HEK293 (cell line): Measurements from ENCODE around the gene CBX1.

Experiments
- ELK4 ChIP-seq: IDR thresholded peaks from 2 replicates; pipeline ENCODE4 v1.6.1; 2011; ENCODE audit warnings: mild to moderate bottlenecking, low read depth, low read length, borderline replicate concordance
- KLF1 ChIP-seq: fragments of 450-650 bp; formaldehyde crosslinking; IDR thresholded peaks from 2 replicates; pipeline ENCODE4 v1.5.1; 2016; ENCODE audit warnings: missing biosample characterization, missing genetic modification characterization
- PRDM6 ChIP-seq: fragments of 450-650 bp; formaldehyde crosslinking; IDR thresholded peaks from 2 replicates; pipeline ENCODE4 v1.5.1; 2017; ENCODE audit warnings: missing biosample characterization, missing genetic modification characterization
- YY1 ChIP-seq: fragments of 450-650 bp; formaldehyde crosslinking; IDR thresholded peaks from 2 replicates; pipeline ENCODE4 v1.5.1; 2018; ENCODE audit warnings: missing biosample characterization, missing genetic modification characterization
- ZBTB11 ChIP-seq: fragments of 450-650 bp; formaldehyde crosslinking; conservative IDR thresholded peaks from 2 replicates; pipeline ENCODE4 v1.5.1; 2016; ENCODE audit warnings: low read depth, missing biosample characterization, missing genetic modification characterization
- ZBTB48 ChIP-seq: fragments of 450-650 bp; formaldehyde crosslinking; IDR thresholded peaks from 2 replicates; pipeline ENCODE4 v1.5.1; 2016; ENCODE audit warnings: missing biosample characterization, missing genetic modification characterization
- ZFP3 ChIP-seq: fragments of 450-650 bp; formaldehyde crosslinking; IDR thresholded peaks from 2 replicates; pipeline ENCODE4 v1.5.1; 2016; ENCODE audit warnings: low read depth, missing biosample characterization, missing genetic modification characterization
- ZFP37 ChIP-seq: fragments of 450-650 bp; formaldehyde crosslinking; IDR thresholded peaks from 2 replicates; pipeline ENCODE4 v1.5.1; 2016; ENCODE audit warnings: missing biosample characterization, missing genetic modification characterization
- ZFP69B ChIP-seq: fragments of 450-650 bp; formaldehyde crosslinking; IDR thresholded peaks from 2 replicates; pipeline ENCODE4 v1.5.1; 2016; ENCODE audit warnings: missing biosample characterization, missing genetic modification characterization
- ZNF19 ChIP-seq: fragments of 450-650 bp; formaldehyde crosslinking; IDR thresholded peaks from 2 replicates; pipeline ENCODE4; 2016; ENCODE audit warnings: missing biosample characterization, missing genetic modification characterization, low read depth
- ZNF2 ChIP-seq: fragments of 450-650 bp; formaldehyde crosslinking; IDR thresholded peaks from 2 replicates; pipeline ENCODE4 v1.5.1; 2016; ENCODE audit warnings: missing biosample characterization, missing genetic modification characterization
- ZNF248 ChIP-seq: fragments of 450-650 bp; formaldehyde crosslinking; IDR thresholded peaks from 2 replicates; pipeline ENCODE4 v1.5.1; 2017; ENCODE audit warnings: missing biosample characterization, missing genetic modification characterization
- ZNF324 ChIP-seq: fragments of 450-650 bp; formaldehyde crosslinking; IDR thresholded peaks from 2 replicates; pipeline ENCODE4 v1.5.1; 2016; ENCODE audit warnings: missing biosample characterization, missing genetic modification characterization
- ZNF391 ChIP-seq: fragments of 450-650 bp; formaldehyde crosslinking; IDR thresholded peaks from 2 replicates; pipeline ENCODE4 v1.5.1; 2016; ENCODE audit warnings: low read depth, missing biosample characterization, missing genetic modification characterization, borderline replicate concordance
- ZNF398 ChIP-seq: fragments of 450-650 bp; formaldehyde crosslinking; IDR thresholded peaks from 2 replicates; pipeline ENCODE4 v1.5.1; 2017; ENCODE audit warnings: missing biosample characterization, missing genetic modification characterization
- ZNF423 ChIP-seq: fragments of 450-650 bp; formaldehyde crosslinking; IDR thresholded peaks from 2 replicates; pipeline ENCODE4 v1.5.1; 2016; ENCODE audit warnings: missing biosample characterization, missing genetic modification characterization
- ZNF544 ChIP-seq: fragments of 450-650 bp; formaldehyde crosslinking; IDR thresholded peaks from 2 replicates; pipeline ENCODE4 v1.5.0; 2017; ENCODE audit warnings: missing biosample characterization, missing genetic modification characterization
- ZNF558 ChIP-seq: fragments of 450-650 bp; formaldehyde crosslinking; IDR thresholded peaks from 2 replicates; pipeline ENCODE4 v1.5.1; 2016; ENCODE audit warnings: missing biosample characterization, missing genetic modification characterization
- ZNF580 ChIP-seq: fragments of 450-650 bp; formaldehyde crosslinking; IDR thresholded peaks from 2 replicates; pipeline ENCODE4 v1.5.1; 2016; ENCODE audit warnings: missing biosample characterization, missing genetic modification characterization
- ZNF621 ChIP-seq: fragments of 450-650 bp; formaldehyde crosslinking; IDR thresholded peaks from 2 replicates; pipeline ENCODE4 v1.5.1; 2017; ENCODE audit warnings: missing biosample characterization, missing genetic modification characterization
- ZNF629 ChIP-seq: fragments of 450-650 bp; formaldehyde crosslinking; IDR thresholded peaks from 2 replicates; pipeline ENCODE4 v1.5.1; 2017; ENCODE audit warnings: missing biosample characterization, missing genetic modification characterization
- ZNF645 ChIP-seq: fragments of 450-650 bp; formaldehyde crosslinking; IDR thresholded peaks from 2 replicates; pipeline ENCODE4; 2016; ENCODE audit warnings: missing biosample characterization, missing genetic modification characterization
- ZNF660 ChIP-seq: fragments of 450-650 bp; IDR thresholded peaks from 2 replicates; pipeline ENCODE4 v1.5.1; 2018; ENCODE audit warnings: missing biosample characterization, mild to moderate bottlenecking, missing genetic modification characterization
- ZNF664 ChIP-seq: fragments of 450-650 bp; formaldehyde crosslinking; IDR thresholded peaks from 2 replicates; pipeline ENCODE4 v1.5.1; 2016; ENCODE audit warnings: missing biosample characterization, missing genetic modification characterization
- ZNF837 ChIP-seq: fragments of 450-650 bp; formaldehyde crosslinking; IDR thresholded peaks from 2 replicates; pipeline ENCODE4 v1.5.1; 2016; ENCODE audit warnings: missing biosample characterization, missing genetic modification characterization
- ZSCAN16 ChIP-seq: fragments of 450-650 bp; formaldehyde crosslinking; IDR thresholded peaks from 2 replicates; pipeline ENCODE4 v1.5.1; 2016; ENCODE audit warnings: missing biosample characterization, missing genetic modification characterization
- ZSCAN18 ChIP-seq: fragments of 450-650 bp; formaldehyde crosslinking; IDR thresholded peaks from 2 replicates; pipeline ENCODE4 v1.5.1; 2016; ENCODE audit warnings: missing biosample characterization, missing genetic modification characterization
- ZSCAN30 ChIP-seq: fragments of 450-650 bp; IDR thresholded peaks from 2 replicates; pipeline ENCODE4 v1.5.1; 2018; ENCODE audit warnings: missing biosample characterization, mild to moderate bottlenecking, missing genetic modification characterization, moderate library complexity

Gene CBX1

GRCh38 chr17:48048384-48049126, 52.7 kb downstream of the CBX1 start (continued):
- TF ChIP-seq ZSCAN30 (tag by site-specific recombination) = peak; percentile 82
- TF ChIP-seq ZNF558 (tag by site-specific recombination) = no peak
- 0 out of 2 replicates have a peak, but pooled peaks have one; percentile 13 for TF ChIP-seq ZFP3 (tag by site-specific recombination)
- peak; percentile 24 for TF ChIP-seq ZNF660 (tag by site-specific recombination)
- TF ChIP-seq ZFP69B (tag by site-specific recombination) = no peak; the same call in none of the 2 replicates
- TF ChIP-seq ELK4 = no peak; the same call in 1 of the 2 replicates
- TF ChIP-seq ZNF391 (tag by site-specific recombination) = peak; percentile 21; the same call in 1 of the 2 replicates
- TF ChIP-seq ZNF629 = peak; percentile 35; the same call in 1 of the 2 replicates
- no peak for TF ChIP-seq ZNF19 (tag by site-specific recombination)
- TF ChIP-seq KLF1 (tag by site-specific recombination) = peak; percentile 92
- TF ChIP-seq ZNF398 (tag by site-specific recombination) = peak; percentile 88
- no peak for TF ChIP-seq ZBTB11
- no peak for TF ChIP-seq ZNF621
- no peak for TF ChIP-seq ZNF645 (tag by site-specific recombination)
- peak; percentile 64 for TF ChIP-seq ZNF580 (tag by site-specific recombination)
- peak; percentile 13; the same call in 1 of the 2 replicates for TF ChIP-seq ZNF2 (tag by site-specific recombination)
- TF ChIP-seq ZNF324 = peak; percentile 95
- peak; percentile 67 for TF ChIP-seq ZBTB48 (tag by site-specific recombination)
- TF ChIP-seq PRDM6 (tag by site-specific recombination) = no peak
- 0 out of 2 replicates have a peak, but pooled peaks have one; percentile 48 for TF ChIP-seq ZSCAN16 (tag by site-specific recombination)
- TF ChIP-seq ZNF837 (tag by site-specific recombination) = no peak
- peak; percentile 21; the same call in 1 of the 2 replicates for TF ChIP-seq YY1
- no peak for TF ChIP-seq ZNF544 (tag by site-specific recombination)
- TF ChIP-seq ZNF423 (tag by site-specific recombination) = no peak
- no peak for TF ChIP-seq ZNF248 (tag by site-specific recombination)
- 0 out of 2 replicates have a peak, but pooled peaks have one; percentile 28 for TF ChIP-seq ZSCAN18 (tag by site-specific recombination)
- peak; percentile 68; the same call in 1 of the 2 replicates for TF ChIP-seq ZFP37 (tag by site-specific recombination)
- TF ChIP-seq ZNF664 (tag by site-specific recombination) = no peak
